IPS DF 19.7 (cell line): ENCODE measurements around the gene TMEM208.

Experiments used
- DNase-seq: peaks from one replicate; pipeline ENCODE4 v3.0.0-alpha.2; 2013; ENCODE audit warnings: low read depth, low spot score

TMEM208 gene

DNA sequence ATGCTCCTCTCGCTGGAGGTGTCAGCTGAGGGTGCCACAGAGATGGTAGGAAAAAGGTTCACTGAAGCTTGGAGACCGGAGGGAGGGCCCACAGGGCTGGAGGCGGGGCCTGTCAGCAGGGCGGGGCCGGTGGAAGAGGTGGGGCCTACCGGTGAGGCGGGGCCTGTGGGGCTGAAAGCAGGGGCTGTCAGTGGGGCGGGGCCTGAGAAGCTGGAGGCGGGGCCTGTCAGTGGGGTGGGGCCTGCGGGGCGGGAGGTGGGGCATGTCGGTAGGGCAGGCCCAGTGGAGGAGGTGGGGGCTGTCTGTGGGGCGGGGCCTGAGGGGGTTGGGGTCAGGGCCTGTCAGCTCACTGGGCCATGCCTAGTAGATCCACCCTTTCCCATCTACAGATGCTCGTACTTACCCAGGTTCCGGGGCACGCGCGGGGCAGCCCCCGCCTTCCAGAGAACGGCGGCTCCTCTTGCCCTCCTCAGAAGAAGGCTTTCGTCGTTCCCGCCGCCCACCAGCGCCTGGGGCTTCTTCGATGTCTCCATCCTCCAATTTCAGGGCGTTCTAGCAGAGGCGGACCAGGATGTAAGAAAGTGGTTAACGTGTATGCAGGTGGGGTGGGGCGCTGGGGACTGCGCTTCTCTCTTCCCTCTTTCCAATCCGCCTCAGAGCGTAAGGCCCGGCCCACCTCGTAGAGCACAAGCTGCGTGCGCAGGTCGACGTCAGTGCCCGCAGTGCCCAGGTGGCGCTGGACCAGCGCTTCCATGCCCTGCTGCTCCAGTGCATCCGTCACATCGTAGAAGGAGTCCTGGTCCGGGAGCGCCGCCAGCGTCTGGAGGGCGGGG lies 9.8 kb downstream of the TMEM208 start:
- DNase-seq: no peak

DNA sequence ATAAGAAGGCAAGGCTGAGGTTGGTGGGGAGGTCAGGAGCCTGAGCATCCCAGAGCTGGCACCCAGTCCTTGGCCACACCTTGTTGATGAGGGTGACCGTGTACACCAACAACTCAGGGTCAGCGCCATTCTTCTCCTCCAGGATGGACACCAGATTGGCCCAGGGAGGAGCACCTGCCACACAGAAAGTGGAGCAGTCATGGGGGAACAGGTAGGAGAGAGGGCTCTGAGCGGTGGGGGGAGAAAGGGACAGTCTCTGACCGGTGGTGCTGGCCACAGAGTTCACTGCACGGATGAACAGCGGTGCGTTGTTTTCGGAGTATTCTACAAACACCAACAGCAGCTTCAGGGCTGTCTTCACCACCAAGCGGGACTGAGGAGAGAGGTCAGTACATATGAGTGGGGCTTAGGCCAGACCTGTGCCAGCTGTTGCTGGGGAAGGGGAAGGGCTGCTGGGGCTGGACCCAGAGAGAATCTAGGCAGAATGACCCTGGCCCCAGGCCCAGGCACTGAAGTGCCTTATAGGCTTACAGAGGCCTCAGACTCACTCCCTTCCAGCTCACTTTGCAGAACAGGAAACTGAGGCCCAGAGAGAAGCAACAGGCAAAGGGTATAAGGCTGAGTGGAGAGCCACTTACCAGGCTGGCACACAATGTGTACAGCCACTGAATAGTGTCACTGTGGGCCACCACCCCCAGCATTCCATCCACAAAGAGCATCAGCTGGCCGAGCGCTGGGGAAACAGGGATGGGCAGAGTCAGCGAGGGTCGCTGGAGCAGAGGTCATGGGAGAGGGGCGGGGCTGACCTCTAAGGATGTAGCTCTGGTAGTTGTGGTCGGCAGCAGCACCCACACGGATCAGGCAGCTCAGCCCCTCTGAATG lies 10.7 kb downstream of the TMEM208 start:
- DNase-seq: no peak

DNA sequence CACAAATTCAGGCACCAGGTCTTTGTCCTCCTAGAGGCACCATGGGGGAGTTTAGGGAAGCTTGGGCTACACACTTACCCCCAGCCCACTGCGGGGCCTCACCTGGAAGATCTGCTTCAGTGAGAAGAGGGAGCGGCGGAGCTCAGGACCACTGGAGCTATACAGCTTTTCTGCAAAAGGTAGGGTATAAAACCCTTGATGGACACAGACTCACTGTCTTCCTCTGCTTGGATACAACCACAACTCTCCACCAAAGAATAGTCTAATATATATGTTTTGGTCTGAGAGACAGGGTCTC lies 11.3 kb downstream of the TMEM208 start:
- DNase-seq: no peak

DNA sequence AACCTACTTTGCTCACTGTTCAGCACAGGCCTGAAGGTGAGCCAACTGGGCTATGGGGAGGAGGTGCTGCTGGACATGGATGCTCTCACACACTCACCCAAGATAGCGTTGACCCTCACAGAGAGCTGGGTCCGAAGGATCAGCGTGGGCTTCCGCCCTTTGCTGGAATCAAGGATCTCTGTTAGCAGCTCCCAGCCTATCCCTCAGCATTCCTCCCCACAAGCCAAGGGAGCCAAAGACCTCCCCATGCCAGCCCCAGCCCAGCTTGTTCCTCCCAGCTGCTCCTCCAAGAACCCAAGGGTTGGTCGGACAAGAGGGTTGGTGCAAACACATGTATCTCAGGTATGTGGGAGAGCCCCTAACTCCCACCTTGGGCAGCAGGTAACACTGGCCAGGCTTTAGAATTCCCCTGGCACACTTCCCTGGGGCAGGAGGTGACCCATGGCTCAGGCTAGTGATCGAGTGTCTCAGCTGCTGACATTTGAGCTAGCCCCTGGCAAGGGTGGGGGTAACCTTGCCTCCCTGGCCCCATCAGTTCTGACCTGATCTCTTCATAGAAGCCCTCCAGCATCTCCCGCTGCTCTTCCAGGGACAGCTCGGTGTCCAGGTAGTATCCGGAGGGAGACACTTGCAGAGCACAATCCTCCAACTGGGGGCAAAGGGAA lies 12.0 kb downstream of the TMEM208 start:
- DNase-seq: no peak

DNA sequence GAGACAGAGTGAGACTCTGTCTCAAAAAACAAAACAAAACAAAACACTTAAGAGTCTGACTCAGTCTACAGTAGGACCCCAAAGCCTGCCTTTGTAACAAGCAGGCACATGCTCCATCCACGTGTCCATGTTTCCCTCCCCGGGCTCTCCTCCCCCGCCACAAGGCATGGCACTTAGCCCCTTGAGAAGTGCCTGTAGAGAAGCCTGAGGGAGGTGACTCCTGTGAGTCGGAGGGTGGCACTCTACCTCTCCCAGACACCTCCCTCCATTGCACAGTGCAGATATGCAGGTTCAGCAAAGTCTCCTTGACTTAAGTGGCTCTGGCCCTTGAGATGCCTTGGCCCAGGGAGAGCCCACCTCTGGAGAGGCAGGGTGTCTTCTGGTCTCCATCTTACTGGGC lies 13.6 kb downstream of the TMEM208 start:
- no peak for DNase-seq

DNA sequence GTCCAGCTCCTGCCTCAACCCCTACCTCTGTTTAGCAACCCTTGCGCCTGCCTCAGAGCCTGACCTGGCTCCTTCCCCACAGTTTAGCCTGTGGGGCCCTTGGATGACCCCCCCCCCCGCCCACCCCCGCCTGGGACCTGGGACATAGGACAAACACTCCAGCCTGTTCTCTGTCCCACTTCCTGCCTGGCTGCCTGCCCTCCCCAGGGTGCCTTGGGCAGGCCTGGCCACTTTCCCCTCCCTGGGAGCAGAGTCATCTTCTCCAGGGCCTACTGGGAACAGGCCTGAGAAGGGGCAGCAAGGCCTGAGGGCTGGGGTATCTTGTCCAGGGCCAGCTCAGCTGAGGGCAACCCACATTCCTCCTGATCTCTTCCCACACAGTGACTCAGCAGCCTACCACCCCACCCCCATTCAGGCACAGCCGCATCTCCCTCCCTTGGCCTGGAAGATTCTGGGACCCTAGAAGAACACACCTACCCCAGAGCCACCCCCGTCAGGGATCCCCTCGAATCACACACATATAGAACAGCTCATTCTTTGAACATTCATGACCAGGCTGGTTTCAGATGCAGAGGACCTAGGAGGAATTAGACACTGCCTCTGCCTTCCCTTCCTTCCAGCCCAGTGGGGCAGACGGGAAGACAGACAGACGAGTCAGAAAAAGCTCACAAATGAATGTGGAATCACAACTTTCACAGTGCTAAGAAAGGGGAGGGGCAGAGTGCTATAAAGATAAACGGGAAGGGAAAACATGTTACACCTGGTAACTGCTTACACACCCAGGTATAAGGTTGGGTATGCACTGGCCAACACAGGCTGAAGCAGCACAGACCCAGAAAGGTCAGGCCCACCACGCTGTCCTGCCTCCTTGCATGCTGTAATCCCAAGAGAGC lies 14.3 kb downstream of the TMEM208 start:
- no peak for DNase-seq

DNA sequence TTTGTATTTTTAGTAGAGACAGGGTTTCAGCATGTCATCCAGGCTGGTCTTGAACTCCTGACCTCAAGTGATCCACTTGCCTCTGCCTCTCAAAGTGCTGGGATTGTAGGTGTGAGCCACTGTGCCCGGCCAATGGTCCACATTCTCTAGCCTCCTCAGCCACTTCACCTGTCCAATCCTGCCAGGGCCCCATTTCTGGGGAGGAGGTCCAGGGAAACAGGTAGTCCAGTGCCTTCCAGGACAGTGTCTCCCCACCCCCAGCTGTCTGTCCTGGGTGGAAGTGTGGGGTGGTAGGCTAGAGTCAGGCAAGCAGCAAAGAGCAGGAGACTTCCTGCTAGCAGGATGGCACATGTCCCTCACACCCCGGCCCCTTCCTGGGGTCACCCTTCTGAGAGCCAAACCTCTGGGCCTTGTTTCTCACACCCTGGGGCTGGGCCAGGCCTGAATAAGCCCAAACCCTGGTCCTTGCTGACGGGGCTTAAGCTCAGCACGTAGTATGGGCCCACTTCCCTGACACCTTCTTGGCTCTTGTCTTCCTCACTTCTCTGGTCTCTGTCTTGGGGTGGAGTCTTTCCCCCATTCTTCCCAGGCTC lies 15.3 kb downstream of the TMEM208 start:
- no peak for DNase-seq

DNA sequence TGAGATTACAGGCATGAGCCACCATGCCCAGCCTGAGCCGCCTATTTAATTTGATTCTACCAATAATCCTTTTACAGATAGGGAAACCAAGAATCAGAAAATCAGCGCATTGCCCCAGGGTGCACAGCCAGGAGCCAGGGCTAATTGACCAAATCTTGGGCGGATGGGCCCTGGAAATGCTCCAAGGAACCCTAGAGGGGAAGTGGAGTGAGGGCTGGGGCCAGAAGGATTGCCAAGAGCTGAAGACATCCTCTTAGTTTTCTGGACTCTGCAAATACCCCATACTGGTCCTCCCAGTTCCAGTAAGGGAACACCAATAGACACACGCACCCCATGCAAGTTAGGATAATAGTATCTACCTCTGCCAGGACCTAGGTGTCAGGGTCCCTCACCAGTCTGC lies 16.6 kb downstream of the TMEM208 start:
- DNase-seq: no peak

DNA sequence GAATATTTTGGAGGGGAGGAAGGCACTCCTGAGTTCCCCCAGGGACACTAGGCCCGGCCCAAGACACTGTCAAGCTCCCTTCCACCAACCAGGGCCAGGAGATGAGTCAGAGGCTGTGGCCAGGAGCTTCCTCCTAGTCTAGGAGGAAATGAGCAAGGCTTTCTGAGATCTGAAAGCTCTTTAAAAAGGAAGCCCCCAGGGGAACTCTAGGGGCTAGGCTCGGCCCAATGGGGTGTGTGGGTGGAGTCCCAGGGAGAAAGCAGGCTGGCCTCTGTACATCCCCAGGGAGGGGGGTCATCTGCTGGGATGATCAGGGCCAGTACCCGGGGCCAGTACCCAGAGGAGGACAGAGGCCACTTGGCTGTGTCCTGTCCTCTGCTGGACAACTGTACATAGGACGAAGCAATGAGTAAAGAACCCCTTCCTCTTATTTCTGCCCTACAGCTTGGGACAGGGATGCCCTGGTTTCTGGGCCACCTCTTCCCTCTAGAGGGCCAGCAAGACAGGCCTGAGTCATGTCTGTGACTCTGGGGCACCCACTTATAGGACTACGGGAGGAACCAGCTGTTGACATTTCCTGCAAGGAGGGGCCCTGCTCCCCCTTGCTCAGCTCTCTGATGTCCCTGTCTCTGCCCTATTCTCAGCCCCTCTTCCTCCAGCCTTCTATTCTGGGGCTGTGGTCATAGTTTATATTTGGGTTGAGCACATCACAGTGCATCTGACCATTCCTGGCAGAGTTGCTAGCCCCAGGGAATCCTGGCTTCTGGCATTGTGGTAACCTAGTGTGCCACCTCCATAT lies 17.7 kb downstream of the TMEM208 start:
- no peak for DNase-seq

DNA sequence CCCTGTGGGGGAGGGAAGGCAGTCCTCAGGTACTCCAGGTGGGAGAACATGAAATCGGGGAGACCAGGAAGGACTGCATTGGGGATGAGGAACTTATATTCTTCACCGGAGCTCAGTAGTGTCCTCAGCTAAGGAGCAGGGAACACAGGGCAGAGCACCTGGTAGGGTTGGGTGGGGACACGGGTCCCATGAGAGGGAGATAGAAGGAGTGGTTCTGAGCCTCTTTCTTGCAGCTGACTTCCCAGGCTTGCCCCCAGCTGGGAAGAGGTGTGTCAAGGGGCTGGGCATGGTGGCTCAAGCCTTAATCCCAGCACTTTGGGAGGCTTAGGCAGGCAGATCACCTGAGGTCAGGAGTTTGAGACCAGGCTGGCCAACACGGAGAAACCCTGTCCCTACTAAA lies 18.3 kb downstream of the TMEM208 start:
- DNase-seq: no peak

DNA sequence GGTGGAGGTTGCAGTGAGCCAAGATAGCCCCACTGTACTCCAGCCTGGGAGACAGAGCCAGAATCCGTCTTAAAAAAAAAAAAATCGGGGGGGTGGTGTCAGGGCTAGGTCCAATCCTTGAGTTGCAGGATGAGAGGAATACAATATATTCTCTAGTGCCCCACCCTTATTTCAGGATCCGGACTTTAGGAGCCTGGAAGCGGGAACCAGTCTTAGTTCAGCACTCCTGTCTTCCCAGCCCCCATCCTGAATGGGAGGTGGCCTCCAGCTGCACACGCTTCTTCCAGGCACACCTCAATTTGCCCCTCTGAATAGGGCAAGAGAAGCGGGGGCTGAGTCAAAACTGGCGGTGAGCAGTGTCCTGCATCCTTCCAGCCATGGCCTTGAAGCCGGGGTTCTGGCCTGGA lies 18.7 kb downstream of the TMEM208 start:
- no peak for DNase-seq

DNA sequence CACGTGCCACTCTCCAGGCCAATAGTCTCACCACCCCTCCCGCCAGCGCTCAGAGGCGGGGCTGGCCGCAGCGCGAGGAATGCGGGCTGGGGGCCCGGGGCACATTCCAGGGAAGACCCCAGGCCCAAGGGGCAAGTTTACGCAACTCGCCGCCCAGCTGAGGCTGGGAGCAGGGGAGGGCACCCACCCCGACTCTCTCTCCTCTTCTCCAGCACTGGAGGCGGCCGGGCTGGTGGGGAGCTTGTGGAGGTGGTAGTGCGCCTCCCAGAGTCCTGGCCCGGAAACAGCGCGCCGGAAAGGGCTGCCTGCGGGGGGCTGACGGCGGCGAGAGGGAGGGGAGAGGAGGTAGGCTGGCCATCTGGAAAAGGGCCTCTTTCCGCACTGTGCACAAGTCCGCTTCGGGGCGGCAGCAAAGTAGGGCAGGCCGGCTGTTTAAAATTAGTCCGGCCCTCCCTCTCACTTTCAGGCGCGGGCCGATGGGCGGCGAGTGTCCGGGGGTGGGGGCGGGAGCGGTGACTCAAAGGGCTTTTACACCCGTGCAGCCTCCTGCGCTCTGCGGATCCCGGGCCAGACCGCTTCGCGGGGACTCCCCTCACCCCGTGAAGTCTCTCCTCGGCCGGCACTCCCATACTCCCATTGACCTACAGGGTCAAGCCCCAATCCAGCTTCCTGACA lies 19.3 kb downstream of the TMEM208 start:
- no peak for DNase-seq

DNA sequence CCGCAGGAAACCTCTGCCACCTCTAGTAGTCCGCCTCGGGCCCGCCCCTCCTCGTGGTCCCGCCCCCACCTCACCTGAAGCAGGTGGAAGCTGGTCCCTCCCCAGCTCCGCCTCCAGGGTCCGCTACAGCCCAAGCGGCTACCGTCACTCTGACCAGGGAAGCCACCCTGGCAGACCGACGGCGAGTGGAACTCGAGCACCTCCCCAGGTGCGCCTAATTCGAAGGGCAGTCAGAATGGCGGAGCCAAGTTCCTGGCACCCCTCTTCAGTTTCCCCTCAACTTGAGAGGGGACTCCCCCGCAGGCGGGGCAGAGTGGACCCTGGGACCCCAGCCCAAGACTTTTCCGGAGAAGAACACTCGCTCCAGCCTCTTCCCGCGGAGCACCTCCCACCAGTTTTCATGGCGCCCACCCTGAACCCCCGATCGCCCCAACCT lies 19.8 kb downstream of the TMEM208 start:
- DNase-seq: no peak

DNA sequence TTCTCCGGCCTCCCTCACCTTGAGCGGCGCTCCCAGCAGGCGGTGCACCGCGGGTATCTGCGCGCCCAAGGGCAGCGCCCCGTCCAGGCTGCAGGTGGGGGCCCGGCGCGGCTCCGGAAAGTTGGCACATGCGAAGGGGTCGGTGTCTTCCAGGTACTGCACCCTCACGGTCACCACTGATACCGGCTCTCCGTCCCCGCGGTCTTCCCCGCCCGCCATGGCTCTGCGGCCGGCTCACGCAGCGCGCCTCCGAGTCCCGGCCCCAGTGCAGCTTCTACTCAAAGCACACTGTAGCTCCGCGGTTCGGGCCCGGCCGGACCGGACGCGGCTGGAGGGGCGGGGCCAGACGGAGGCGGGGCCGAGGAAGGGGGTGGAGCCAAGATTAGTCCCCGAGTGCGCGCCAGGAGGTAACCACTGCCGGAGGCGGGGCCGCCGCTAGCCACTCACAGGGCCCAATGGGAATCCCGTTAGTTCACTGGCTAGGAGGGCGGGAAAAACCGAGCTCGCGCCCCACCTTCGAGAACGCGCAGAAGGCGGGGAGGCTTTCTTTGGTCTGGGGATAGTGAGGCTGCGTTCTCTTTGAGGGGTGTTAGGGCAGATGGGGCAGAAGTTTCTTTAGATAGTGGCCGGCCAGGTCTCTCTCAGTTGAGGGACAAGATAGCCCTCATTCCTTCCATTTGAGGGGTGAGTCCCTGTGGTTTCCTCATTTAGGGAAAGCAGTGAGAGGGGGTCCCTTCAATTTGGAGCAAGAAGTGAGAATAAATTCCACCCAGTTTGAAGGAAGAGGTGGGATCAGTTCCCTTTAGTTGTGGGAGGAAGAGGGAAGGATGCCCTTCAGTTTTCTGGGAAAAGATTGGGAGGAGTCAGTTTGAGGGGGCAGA lies 20.5 kb downstream of the TMEM208 start, which contains the start of gene FHOD1:
FHOD1 (minus strand) TSS at position 290 of the 881 bp plus-strand sequence; CDS start at position 219, 71 bp downstream.
- DNase-seq: no peak

DNA sequence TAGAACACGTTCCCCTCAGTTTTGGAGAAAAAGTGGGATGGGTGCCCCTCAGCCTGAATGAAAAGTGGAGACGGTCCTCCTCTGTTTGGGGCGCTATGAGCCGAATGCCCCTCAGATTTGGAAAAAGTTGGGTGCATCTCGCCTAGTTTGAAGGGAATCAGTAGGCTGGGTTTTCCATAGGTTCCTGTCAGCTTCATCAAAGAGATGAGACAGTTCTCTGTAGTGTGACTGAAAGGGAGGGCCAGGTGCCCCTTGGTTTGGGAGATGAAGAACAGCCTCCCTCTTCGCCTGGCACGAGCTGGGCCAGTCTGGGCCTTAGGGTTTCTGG lies 21.1 kb downstream of the TMEM208 start:
- no peak for DNase-seq

DNA sequence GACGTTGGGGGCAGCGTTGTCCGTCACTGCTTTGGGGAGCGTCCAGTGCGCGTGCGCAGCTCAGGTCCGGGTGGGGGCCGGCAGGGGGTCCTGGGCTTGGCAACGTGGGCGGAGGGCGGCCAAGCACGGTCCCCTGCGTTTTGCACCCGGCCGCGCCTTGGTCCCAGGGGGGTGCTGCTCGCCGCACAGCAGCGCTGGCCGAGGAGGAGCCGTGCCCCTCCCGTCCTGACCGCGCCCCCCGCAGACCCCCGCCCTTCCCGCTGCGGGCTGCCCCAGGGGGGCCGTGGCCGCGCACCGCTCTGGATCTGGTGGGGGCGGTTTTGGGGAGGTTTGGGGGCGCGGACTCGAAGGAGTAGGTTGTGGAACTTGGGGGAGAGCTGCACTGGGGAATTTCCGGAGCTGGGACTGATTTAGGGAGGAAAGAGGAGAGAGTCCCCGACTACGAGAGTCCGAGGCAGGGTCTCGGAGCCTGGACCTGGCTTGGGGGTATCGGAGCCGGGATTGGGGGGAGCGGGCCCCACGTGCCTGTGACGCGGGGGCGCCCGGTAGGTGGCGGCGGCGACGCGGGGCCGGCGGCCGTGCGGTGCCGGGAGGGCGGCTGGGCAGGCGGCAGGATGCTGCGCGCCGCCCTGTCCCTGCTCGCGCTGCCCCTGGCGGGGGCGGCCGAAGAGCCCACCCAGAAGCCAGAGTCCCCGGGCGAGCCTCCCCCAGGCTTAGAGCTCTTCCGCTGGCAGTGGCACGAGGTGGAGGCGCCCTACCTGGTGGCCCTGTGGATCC lies 21.7 kb downstream of the TMEM208 start, which contains the start of gene SLC9A5:
SLC9A5 (plus strand) TSS at position 579 of the 777 bp plus-strand sequence; CDS start at position 615, 36 bp downstream.
- no peak for DNase-seq

DNA sequence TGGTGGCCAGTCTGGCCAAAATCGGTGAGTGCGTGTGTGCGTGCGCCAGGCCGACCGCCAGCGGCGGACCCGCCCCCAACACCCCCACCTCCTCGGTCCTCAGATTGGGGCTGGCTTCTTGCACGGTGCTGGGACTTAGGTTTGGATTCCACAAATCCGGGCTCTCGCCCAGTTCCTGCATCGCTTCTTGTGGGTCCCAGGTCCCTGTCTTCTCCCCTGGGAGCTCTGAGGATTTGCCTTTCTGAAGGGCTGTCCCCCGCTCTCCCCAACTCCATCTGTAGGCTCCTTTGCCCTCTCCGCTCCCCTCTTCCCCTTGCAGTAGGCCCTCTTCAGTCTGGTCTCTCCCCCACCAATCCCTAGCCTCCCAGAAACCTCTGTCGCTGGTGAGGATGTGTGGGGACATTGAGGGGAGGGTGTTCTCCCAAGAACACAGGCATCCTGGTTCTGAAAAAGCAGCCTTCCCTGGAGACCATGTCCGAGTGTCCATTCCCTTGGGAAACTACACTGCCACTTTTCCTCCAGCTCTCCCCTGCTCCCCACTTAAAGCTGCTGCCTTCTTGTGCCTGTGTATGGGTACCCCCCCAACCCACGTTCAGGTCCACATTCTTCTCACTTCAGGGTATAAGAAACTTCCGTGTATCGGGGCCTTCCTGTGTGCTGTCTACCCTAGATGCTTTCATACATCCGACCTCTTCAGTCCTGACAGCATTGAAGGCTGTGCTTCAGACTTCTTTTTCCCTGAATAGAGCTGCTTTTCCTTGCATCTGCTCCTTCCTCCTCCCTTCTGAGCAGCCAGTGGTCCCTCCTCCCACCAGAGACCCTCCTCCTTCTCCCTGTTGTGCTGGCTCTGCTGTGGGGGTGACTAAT lies 22.5 kb downstream of the TMEM208 start:
- no peak for DNase-seq
